Stromal cell of bone marrow (primary cell): Measurements from ENCODE around the gene ATP6V1B1.

Source experiments
- DNase-seq: peaks from one replicate; pipeline ENCODE4 v3.0.0-alpha.2; 2012; ENCODE audit warnings: low read depth

Gene ATP6V1B1

DNA sequence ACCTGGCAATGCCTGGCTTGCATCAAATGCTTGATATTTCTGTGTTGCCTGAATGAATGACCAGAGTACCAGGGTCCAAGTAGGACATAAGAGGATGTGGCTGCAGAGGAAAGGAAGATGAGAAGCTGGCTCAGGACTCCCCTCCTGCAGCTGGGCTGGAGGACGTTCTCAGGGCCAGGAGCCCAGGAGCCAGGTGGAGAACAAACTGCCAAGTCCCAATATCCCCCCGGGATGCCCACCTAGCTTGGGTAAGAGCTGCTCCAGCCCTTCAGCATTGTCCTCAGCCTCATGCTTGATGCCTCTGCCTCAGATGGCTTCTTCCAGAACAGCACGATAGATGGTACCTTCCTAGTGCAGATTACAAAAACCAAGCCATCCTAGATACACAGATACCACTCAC lies 8.6 kb upstream of the ATP6V1B1 start:
- DNase-seq: no peak

DNA sequence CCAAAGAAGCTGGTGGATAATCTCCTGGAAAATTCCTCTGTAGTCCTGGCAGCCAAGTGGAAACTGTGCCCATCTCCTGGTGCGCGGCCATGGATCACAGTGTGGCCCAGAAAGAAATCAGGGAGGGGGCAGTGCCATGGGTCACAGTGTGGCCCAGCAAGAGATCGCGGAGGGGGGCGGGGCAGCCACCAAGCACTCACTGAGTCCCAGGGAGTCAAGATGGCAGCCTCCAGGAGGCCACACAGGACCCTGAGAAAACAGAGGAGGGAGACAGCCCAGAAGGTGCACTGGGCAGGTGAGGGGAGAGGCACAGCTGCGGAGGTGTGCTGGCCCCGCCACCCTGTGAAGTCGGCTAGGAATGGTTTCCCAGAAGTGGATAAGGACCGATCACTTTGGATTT lies 8.1 kb upstream of the ATP6V1B1 start:
- DNase-seq: no peak

DNA sequence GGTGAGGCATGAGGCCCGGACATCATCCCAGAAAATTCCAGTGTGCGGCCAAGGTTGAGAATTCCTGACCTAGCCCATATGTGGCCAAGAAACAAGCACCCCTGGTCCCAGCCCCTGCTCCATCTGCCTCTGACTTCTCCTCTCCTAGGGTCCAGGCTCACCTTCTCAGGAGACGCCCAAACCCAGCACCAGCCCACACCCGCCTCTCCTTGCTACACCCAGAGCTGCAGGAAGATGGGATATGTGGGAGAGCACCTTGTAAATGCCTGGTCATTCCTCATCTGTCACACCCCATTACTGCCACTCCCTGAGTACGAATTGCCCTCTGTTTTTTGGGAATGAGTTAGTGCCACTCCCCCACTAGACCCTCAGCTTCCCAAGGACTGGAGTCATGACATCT lies 7.3 kb upstream of the ATP6V1B1 start:
- no peak for DNase-seq

DNA sequence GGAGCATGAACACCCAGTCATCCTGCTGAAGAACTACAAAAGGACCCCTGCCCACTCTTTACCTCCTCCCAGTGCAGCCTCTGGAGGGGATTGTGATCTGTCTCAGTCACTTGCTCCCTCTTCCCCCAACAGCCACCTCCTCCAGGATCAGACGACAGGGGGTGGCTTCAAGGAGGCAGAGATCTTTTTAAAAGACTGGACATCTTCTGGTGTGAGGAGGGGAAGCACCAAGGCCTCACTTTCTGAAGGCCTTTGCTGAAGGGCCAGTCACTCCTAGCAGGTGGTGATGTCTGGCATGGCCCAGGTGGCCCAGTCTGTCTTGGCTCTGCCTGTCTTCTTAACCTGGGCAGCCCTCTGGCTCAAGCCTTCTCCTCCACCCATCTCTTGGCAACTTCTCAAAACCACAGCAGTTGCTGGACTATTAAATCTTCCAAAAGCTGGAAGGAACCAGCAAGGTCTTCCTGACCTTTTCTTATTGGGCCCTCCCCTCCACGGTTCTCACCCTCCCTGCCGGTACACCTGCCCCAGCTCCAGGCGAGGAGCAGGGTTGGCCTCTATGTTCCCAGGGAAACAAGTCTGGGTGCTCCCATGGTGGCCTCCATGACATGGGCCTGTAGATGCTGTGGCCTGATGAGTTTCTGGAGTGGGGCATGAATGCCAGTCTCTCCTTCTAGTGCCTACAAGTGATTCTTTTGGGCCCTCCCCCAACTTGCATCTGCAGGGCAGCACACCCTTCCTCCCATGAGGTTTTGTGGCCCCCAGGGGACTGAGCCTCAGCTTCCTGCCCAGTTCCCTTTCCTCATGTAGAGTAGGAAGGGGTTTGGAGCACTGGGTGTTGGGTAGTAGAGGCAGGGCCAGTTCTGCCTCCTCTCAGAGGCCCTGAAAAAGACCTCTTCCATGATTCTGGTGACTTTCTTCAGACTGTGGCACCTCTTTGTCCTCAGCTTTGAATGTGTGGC lies 5.0 kb upstream of the ATP6V1B1 start:
- DNase-seq: no peak

DNA sequence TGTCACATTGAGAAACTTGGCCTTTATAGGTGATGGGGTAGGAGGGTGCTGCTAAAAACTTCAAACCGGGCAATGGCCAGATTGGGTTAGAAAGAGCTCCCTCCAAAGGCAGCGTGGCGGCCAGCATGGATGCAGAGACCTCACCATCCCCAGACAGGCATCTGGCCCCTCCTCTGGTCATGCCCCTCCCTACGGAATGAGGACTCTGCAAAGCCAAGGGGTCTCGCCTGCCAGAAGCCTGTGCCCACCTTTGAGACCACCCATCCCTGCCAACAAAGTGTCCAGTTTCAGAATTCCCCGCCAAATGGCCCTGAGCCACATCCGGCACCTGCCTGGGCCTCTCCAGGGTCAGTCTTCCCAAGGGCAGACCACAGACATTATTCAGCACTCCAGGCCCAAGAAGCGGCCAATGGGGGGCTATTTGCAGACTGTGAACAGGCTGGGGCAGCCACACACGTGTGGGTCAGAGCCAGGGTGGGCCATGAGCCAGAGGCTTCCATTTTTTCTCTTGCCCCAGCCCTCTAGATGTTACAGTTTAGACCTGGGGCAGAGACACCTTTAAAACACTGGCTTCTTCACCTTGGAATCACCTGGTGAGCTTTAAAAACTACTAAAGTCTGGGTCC lies 4.2 kb upstream of the ATP6V1B1 start:
- DNase-seq: no peak

DNA sequence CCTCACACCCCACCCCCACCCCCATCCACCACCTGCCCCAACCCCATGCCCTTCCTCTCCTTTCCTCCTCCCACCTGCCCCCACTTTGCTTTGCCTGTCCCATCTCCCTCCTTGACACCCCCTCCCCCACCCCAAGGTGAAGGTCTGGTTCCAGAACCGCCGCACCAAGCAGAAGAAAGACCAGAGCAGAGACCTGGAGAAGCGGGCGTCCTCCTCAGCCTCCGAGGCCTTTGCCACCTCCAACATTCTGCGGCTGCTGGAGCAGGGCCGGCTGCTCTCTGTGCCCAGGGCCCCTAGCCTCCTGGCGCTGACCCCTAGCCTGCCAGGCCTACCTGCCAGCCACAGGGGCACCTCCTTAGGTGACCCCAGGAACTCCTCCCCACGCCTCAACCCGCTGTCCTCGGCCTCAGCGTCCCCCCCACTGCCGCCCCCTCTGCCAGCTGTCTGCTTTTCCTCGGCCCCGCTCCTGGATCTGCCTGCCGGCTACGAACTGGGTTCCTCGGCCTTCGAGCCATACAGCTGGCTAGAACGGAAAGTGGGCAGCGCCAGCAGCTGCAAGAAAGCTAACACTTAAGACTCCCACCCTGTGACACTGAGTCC lies 3.0 kb upstream of the ATP6V1B1 start:
- DNase-seq: no peak

DNA sequence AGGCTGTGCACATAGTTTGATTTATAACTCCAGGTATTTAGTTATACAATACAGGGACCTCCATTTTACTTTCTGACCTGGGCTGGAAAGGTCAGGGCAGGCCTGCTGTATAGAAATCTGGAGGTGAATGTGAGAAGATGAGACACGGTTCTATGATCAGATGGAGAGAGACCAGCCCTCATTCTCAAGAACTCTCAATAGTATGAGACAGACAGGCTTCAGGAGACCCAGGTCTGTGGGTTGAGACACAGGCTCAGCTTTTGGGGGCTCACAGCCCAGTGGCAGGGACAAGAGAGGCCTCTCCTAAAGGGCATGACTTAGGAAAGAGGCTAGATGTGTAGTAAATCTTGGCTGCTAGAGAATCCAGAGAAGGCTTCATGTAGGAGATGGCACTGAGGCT lies 719 bp upstream of the ATP6V1B1 start:
- DNase-seq: no peak

DNA sequence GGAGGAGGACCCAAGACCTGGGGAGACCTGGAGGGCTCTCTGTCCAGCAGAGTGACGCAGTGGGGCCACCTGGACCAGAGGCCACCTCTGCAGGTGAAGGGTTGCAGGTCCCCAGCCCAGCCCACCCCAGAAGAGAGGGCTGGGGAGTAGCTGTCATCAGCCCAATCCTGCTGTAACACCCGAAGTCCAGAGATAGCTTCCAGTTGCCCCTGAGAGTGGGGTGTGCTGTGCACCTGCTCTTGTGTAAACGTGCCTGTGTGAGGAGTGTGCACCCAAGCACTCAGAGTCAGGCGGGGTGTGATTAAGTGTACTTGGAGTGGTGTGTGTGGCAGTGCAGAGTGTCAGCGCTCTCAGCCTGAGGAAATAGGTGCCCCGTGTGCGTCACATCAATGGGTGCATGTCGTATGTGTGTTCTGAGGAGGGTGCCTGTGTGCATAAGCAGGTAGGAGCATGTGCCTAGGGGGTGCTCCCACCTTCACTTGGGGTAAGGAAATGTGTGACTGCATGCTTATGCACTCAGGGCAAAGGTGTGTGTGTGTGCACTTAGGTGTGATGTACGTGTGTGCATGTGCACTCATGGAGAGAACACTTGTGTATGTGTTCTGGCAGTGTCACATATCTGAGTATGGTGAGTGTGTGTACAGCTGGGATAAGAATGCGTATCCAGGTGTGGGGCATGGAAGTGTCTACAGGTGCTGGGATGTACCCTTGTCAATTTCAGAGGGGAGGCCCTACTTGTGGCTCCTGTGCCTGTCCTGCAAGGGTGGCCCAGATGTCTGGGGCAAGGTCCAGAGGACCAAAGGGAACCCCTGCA lies 672 bp downstream of the ATP6V1B1 start:
- no peak for DNase-seq

DNA sequence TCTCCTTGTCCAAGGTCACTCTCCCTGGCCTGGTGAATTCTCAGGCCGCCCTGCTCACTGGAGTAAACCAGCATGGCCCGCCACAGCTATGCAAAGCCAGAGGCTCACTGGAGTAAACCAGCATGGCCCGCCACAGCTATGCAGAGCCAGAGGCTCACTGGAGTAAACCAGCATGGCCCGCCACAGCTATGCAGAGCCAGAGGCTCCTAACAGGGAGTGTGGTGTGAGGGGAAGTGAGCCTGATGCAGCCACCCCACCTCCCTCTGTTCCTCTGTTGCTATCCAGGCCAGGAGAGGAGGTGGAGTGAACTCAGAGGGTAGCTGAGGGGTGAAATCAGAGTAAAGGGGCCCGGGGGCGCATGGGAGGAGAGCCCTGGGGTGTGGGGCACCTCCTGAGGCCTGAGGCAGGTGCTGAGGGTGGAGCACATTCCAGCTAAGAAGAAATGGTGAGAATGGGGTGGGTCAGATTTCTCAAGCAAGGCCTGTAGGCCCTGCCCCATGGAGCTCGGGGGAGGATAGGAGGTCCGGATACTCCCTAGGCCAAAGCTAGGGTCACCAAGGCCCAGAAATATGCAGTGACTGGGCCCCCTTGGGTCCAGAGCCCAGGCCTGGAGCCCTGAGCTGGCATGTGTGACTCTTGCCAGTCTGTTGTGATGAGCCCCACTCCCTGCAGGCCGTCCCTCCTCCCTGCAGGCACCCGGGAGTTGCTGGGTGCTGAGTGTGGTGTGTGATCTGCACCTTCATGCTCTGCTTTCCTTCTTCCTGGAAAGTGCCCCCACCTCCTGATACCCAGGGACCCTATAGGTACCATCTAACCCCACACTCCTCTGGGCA lies 1.5 kb downstream of the ATP6V1B1 start:
- no peak for DNase-seq

DNA sequence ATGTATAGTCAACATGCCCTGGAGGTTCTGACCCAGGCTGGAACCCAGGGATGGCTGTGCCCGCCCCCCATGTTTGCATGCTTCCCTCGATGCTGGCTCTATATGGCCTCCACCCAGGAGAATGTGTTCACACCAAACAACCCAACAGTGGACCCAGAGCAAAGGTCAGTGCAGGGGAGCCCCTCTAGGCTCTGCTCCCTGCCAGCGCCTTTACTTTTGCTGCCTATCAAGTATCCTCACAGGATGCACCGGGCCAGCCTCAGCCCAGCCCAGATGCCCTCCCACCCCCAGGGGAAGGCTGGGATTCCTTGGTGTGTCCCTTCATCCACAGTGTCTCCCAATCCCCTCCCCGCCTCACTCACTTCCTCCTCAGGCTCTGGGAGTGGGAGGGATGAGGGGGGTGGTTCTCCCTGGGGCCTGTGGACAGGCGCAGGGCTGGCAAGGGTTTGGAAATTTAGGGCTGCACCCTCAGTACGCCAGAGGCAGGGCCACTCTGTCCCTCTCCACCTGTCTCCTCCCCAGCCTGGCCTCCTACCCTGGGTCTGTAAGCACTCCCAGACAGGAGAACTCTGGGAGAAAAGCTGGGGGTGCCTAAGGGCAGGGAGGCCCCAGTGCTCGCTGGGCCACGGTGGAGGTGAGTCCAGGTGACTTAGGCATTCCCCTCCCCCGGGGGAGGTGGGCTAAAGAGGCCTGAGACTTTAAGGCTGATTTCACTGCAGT lies 2.3 kb downstream of the ATP6V1B1 start:
- DNase-seq: no peak

DNA sequence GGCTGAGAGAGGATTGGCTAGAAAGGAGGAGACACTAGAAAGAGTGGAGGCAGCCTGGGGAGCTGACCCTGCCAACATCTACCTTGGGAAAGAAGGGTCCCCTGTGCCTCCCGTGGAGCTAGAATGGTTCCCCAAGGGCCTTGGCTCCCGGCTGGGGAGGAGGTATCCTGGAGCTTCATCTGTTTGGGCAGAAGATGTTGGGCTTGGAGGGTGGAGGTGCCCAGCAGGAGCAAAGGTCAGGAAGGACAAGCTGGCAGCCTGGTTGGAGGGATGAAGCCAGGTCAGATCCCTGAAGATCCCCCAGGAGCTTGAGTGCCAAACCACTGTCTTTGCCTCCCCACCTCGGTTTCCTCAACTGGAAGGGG lies 2.9 kb downstream of the ATP6V1B1 start:
- no peak for DNase-seq

DNA sequence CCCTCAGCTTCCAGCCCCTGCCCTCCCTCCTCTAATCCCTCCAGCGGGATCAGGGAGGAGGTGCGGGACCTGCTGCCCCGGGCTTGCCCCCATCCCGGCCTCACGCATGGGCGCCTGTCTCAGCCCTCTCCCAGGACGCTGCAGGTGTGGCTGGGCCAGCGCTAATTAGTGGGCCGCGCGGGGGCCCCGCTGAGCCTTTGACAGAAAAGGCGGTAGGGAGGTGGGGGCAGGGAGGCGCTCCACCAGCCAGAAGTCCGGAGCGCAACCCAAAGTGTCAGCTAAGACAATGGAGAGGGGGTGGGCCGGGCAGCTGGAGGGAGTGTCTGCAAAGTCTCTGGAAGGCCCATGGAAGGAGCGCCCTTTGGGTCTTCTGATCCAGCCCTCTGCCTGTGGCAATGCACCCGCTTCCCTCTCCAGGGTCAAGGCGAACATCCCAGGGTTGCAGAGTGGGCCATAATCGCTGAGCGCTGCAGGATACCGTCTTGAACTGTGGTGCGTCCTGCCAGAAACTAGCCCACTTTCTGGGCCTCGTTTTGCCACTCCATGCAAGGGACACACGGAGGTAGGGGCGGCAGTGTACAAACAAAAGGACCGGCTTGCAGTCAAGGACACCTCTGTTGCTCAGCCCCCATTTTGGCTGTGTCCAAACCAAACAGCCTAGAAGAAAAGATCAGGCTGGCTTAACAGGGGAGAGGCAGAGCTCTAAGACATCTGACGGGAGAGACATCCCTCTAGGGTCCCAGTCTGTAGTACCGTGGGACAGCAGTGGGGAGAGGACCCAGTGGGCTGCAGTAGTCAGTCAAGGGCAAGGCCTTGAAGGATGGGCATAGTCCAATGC lies 3.5 kb downstream of the ATP6V1B1 start:
- DNase-seq: no peak

DNA sequence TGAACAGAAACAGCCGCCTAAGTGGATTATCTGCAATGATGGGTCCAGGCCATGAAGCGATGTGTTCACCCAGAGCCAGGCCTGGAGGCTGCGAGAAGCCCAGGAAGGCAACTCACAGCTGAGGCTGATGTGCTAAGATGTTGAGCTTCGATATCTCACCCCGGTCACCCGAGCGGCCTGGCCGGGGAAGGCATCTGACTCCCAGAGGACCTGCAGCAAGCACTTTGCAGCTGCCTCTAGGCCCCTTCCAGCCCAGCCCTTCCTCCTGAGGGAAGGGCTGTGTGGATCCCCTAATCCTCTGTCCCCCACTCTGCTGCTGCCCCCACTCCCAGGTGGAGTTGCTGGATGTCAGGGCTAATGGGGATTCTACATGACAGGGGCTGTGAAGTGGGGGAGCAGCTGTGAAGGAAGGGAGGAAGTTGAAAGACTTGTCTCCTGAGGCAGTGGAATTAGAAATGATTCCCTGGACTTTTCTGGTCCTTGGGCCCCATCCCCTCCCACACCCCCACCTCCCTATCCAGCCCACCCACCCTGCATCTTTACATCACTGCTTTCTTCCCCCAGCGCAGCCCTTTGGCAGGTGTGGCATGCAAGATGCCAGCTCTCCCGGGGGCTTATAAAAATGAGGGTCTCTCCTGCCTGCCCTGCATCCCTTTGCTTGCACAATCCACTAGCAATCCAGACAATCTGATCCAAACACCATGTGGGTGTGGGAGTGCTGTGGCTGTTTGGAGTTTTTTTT lies 4.3 kb downstream of the ATP6V1B1 start:
- no peak for DNase-seq

DNA sequence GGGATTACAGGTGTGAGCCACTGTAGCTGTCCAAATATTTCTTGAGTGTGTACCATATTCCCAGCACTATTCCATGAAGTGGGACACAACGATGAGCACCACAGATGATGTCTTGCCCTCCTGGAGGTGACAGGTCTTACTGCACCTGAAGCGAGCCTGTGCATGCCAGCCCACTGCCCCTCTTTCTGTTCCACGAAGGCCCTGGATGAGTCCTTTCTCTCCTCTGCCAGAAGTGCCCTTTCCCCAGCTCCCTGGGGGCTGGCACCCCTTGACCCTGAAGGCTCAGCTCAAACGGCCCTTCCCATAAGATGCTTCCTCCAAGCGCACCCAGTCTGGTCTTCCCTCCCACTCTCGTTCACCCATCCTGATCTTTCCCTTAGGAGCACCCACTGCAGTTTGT lies 5.5 kb downstream of the ATP6V1B1 start:
- no peak for DNase-seq

DNA sequence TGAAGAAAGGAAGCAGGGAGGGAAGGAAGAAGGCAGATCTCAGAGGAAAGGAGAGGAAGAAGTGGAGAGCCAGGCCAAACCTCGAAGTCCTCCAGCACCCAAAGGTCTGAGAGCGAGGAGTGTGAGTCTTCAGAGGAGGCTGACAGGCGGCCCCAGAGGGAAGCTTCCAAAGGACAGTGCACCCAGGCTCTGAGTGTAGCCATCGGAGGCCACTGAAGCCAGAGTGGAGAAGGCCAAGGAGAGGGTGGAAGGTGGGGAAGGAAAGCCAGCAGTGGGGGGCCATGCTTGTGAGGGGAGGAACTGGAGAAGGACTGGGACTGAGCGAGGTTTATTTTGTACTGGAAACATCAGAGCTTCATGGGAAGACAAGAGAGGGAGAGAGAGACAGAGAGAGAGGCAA lies 6.0 kb downstream of the ATP6V1B1 start:
- no peak for DNase-seq

DNA sequence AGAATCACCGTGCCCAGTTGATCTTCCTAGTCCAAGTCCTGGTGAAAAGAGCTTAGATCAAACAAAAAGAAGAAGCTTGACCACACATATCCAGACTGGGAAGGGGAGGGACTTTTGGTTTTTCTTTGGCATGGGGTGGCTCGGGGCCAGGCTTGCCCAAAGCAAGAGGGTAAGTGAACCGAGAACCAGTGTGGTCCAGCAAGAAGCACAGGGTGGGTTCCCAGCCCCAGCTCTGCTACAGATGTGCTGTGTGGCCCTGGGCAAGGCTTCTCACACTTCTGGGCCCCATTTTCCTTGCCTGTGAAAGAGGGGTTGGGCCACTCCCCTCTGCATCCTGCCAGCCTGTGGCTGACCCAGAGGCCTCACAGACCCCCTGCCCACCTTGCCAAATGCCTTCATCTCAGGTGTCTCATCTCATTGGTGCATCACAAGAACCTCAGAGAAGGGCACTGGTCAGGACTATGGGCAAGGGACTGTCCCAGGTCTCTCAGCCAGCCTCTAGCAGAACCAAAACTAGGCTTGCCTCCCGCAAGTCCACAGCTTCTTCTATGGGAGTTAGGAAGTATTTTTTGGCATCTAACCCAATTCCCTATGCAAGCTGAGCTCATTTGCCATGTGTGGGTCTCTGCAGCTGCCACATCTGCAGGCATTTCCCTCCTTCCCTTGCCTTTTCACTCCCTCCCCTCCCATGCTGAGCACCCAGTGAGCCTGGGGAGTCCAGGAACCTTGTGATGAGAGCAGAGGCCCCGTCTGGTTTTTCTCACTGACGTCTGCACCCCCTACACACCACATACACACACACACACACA lies 6.9 kb downstream of the ATP6V1B1 start:
- DNase-seq: no peak

DNA sequence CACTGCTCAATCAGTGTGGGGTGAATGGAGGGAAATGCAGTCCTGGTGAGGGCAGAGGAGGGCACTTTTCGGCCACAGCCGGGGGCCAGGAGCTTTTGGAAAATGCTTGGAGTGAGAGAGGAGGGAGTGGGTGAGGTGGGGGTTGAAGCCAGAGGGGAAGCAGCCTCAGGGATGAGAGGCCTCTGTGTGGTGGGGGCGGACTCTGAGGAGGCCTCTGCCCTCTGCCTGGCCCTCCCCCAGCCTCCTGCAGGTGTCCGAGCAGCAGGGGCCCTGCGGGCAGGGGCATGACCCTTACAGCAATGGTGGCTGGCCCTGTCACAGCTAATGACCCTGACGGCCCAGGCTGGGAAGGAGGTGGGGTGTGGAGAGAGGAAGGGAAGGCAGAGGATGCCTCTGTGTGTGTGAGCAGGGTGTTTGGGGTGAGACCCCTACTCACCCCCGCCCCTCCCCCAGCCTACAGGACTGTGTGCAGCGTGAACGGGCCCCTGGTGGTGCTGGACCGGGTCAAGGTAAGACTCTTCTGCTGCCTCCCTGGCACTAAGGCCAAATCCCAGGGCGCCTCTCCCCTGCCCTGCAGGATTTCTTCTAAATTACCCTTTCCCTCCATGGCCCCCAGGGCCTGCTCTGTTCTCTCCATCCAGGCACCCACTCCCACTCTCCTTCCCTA lies 7.6 kb downstream of the ATP6V1B1 start:
- DNase-seq: no peak
